HG02759 (cell line): ENCODE data around the gene NHERF1.

Experiments used
- ATAC-seq: cut with Tn5 transposase; IDR thresholded peaks from one replicate; pipeline ENCODE4 v1.9.1; 2021; ENCODE audit warnings: mild to moderate bottlenecking, moderate library complexity; ENCODE audit not compliant: unreplicated experiment

NHERF1 gene

DNA sequence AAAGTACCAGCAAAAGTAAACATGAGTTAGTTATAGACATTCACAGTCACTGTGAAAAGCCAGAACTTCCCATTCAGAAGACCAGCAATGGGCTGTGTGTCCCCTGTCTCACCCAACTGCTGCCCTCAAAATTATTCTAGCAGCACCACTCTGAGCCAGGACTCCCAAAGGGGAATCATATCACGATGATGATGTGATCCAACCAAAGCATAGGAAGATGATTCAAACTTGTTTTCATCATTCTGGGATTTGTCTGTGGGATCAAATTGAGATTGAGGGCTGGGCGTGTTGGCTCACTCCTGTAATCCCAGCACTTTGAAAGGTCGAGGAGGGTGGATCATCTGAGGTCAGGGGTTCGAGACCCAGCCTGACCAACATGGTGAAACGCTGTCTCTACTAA, 34.1 kb downstream of the NHERF1 start:
- no peak for ATAC-seq

DNA sequence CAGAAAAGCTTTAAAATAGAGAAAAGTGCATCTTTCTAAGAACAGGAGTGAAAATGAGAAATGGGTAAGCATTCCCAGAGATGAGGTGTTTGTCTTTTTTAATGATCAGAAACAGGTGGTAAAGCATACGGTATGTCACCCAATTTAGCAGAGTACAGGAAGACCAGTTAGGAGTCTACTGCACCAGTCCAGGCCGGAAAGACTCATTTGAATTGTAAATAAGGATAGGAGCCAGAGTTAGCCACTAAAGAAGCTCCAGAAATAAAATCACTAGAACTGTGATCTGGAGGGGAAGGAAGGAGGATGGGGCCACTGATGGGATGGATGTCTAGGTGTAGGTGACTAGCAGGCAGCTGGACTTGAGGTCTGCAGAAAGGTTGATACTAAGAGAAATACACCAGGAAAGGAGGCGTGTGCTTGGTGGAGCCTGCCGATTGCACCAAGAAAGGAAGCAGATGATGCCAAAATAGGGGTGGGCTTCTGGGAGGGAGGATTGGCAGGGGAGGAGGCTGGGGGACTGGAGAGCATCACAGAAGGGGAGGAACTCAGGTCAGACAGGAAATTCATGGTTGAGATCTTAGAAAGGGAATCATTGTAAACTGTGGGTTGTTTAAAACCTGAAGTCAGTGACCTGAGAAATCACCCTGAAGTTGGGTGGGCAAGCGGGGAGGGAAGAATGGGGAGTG, 35.8 kb downstream of the NHERF1 start:
- no peak for ATAC-seq

DNA sequence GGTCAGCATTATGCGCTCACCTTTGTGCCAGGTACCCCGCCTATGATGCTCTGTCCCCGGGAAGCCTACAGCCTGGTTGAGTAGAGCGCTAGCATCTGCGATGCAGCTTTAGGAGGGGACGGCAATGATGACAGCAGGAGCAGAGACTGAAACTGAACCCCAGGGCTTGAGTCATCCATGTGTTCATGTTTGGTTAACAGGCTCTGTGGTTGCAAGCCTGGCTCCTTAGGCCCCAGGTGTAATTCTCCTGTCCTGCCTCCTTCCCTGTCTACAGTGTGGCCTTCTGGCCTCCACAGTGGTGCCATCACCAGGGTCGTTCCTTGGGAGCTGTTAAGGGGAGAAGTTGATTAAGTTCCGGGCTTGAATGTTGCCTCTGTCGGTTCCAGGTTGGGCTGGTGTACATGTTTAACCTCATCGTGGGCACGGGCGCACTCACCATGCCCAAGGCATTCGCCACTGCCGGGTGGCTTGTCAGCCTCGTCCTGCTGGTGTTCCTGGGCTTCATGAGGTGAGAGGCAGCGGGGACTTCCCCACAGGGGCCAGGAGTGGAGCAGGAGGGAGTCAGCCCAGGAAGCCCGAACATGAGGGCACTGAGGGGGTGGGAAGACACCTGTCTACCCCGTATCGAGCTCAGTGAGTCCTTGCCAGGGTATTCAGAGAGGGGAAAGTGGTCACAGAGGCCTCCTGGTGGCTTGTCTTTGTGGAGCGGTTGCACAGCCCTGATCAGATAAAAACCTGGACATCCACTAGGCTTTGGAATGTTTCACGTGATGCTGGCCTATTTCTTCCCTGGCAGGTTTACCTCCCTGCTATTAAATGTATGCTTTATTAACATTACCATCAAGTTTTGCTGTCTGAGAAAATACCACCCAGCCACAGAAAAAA, 36.9 kb downstream of the NHERF1 start:
- no peak for ATAC-seq

DNA sequence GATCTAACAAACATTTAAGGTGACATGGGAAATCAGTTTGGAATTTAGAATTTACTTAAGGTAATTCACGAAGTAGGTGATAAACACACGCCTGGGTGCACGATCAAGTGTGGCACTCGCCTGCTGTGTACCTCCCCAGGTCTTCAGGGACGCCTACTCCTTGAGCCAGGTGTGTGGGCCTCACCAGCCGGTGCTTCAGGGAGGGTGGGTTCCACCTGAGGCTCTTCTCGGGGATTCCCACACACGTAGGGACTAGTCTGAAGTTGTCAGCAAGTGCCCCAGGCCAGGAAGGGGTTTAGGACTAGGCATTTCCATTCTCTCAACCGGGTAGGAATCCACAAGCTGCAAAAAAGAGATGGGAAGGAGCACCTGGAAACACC, 37.5 kb downstream of the NHERF1 start:
- no peak for ATAC-seq

DNA sequence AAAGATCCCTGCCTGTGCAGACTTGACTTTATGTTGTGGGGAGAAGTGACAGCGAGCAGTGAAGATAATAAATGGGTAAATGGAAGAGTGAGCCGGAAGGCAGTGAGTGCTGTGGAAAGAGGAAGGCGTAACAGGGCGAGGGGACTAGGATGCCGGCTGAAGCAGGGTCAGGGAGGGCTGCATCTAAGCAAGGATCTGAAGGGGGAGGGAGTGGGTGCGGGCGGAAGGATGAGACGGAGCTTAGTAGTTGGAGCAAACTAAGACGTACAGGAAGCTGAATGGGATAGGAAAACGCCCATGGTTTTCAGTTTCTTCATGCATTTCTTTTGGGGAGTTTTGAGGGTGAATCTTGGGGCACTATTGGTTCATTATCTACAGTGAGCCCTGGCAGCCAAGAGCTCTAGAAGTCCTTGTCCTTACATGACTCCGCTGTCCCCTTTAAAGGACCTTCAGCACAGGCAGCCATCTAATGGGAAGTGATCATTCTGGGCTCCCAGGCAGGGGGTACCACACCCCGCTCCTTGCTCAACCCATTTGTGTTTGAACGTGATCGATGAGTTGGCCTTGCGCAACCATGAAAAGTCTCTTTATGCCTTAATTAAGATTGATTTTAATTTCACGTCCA, 38.1 kb downstream of the NHERF1 start:
- no peak for ATAC-seq

DNA sequence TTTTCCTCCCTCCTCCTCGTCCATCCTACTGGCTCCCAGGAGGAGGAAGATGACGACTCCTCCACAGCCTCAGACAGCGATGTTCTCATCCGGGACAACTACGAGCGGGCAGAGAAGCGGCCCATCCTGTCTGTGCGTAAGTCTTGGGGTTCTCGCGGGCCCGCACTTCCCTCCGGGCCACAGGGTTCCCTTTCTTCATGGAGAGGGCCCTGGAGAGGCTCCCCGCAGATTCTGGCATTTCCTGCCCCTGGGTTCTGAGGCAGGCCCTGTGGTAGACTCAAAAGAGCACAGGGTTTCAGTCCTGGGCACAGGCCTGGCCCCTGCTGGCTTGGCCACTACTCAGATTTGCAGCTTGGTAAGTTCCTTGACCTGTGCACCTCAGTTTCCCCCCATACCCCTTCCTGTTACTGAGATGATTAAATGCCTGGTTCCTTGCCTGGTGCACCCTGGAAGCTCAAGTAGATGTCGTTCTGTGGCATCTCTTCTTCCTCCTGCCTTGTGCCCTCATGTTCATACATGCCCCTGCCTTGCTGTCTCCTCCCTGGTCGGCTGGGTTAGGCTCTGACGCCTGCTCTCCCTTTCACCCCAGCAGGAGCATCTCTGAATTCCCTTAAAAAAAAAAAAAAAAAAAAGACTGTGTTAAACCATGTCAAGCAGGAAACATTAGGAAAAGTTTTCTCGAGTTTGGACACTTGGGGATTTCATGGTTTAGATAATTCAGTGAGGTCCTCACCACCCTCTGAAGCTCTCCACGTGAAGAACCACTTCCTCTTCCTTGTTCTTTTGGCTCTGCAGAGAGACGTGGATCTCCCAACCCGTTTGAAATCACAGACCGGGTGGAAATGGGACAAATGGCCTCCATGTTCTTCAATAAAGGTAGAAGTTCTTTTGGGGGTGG, 42.0 kb downstream of the NHERF1 start:
- ATAC-seq: no peak

DNA sequence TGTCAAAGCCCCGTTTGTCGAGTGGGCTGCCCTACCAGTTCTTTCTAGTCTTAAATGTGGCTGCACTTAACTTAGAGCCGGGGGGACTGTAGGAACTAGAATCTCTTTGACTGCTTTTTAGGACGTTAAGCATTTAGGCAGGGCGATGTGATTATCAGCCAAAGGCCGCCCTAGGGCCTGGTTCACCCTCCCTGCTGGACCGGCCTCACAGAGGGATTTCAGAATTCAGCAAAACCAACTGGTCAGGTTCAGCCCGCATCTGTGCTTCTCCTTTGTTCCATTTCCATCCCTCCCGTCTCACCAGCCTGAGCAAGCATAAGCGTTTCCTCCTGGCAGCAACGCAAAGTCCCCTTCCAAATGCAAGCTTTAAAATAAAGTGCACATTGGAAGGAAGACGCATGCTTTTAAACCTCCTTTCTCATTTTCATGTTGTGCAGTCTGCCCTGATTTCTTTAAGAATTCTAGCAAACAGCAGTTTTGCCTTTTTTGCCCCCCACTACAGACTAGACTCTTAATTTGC, 44.2 kb downstream of the NHERF1 start:
- ATAC-seq: no peak

DNA sequence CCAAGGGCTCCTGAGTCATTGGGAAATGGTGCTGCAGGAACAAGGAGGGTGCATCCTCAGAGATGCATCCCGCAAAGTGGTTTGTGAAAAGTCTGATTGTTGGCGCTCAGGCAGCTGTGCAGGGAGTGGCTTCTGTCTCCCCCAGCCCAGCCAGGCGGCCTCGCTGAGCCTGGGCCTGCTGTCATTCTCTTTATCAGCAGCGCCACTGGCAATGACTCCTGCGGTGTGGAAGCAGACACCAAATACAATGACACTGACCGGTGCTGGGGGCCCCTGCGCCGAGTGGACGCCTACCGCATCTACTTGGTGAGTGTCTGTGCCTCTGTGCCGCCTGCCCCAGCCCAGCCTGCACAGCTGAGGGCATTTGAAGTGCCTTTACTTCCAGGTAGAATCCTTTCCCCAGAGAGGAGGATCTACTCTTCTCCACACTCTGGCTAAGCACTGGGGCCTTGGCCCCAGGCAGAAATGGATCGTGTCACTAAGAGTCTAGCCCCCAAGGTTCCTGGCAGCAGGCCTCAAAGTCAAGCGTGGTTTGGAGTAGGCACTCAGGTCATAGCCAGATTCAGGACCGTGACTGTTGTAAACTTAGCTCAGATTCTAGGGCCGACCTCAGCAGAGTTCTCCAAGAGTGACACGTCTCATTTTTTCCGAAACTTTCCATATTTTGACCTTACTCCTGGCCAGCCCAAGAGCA, 47.0 kb downstream of the NHERF1 start:
- no peak for ATAC-seq

DNA sequence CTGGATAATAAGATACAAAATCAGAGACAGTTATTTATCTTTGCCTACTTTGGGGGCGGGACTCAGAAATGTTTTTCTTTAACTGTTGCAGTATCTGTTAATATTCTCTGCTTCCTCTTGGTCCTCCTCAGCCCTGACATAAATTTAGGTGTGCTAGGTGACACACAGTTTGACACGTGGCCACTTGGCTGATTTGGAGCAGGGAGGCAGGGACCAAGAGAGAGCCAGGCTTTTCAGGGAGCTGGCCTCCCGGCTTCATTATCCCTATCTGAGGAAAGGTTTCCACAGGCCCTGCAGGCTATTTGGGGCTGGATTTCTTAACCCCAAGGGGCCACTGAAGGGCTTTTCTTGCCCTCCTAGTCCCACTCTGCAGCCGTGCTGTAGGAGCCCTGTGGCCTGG, 47.8 kb downstream of the NHERF1 start:
- ATAC-seq: no peak

DNA sequence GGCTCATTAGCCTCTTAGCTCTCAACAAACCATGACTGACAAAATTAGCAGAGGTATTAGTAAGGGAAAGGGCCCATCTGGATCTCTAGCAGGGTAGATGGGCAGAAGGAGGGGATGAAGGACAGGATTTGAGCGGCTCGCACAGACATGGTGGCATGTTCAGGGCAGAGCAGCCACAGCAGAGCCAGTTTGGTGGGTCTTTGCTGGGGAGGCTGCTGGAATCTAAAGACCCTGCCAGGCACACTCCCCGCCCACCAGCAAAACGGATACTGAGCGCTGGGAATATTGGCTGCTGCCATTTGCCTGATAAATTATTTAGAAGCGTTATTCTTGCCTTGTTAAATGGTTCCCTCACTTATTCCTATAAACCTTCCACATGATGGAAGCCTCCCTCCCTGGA, 48.4 kb downstream of the NHERF1 start:
- ATAC-seq: no peak

DNA sequence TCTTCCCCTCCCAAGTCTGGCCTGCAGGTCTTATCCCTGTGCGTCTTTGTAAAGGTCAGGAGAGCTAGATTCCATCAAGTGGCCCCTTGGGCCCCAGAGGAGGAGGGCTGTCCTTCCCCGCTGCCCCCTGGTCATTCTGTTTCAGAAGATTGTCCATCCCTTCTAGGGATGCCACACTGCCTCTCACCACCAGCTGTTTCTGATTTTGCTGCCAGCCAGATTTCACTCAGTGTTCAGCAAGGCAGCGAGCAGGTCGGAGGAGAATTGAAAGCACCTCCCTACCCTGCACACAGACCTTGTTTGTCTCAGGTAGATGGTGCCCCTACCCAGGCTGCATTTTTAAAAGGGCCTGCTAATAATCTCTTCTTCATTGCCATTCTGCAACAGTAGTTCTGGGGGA, 49.4 kb downstream of the NHERF1 start:
- no peak for ATAC-seq

DNA sequence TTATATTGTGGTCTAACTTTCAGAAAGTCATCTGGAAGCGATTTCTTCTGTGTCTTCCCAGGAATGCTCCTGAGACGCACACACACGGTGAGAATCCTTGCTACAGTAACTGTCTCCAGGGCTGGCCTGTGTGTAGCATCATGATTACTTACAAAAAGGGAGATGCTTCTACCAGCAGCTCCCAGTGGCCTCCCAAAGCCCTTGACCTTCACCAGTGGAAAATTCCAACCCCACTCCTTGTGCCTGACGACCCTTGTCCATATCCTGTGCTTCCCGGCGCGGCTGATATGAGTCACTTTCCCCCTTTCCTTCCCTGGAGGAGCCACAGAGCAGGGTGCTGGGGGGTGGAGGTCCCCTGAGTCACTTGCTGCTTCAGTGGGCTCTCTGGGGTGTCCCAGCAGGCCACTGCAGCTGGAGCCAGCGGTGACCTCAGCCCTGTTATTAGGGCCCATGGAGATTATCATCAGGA, 49.8 kb downstream of the NHERF1 start:
- ATAC-seq: no peak

DNA sequence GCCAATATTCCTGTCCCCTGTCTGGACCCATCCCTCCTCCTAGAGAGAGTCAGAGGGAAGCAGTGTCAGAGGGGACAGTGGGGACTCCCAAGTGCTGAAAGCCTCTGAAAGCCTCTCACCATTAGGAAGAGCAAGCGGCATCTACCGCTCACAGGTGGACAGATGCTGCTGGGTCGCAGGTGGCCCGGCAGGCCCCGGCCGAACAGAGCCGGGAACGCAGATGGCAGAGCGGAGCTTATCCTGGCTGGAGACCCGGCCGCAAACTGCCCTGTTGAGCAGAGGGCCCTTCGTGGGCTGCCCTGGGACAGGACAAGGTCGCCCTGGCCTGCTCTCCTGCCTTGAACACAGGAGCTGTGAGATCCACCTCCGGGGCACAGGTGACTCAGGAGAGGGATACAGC, 50.7 kb downstream of the NHERF1 start:
- no peak for ATAC-seq

DNA sequence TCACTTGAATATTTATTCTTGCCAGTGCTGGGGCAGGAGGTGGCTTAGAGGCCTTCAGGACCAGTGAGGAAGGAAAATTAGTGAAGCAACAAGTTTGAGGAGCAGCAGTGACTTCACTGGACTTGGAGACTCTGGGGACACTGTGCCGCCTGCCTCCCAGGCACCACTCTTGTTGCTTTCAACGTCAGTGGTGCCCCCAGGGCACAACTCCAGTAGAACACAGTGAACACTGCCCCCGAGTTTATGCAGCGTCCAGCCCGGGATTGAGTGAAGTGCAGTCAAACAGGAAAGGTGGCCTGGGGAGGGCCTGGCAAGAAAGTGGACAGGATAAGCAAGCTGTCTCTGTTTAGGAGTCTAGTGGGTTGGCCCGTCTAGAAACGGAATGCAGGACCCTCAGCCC, 52.1 kb downstream of the NHERF1 start:
- ATAC-seq: no peak

DNA sequence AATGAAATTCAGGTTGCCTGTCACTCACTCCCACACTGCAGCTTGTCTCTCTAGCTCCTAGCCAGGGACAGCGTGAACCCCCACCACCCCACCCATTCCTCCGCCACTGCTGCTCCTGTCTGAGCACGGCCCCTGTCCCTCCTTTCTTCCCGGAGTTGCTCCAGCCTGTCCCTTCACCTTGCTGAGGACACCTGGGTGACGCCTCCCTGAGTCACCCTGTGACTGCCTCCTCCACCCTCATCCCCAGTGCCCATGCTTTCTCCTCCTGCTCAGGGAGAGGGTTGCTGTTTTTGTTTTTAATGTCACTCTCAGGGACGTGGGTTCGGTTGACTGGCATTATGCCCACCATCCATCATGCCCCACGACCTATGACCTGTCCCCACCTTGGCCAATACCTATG, 53.5 kb downstream of the NHERF1 start:
- no peak for ATAC-seq

DNA sequence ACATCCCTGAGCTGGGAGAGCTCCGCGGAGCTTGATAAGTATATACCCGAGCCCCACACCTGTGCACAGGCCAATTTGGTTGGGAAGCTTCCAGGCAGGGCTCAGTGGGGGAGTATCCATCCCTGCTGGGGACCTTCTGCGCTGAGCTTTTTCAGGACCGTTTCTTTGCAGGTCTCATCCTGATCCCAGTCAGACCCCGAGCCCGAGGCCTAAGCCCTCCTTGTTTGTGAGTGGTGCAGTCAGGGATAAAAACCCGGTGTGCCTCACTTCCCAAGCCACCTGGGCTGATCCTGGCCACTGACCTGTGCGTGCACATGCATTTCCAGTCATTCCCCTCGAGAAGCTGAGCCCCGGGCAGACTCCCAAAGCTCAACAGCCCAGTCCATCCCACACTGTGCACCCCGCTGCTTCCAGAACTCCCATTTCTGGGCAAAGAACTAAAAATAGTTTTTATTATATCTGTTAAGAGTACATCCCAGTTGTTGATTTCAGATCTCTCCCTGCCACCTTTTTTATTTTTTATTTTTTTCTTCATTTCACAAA, 55.0 kb downstream of the NHERF1 start:
- no peak for ATAC-seq

DNA sequence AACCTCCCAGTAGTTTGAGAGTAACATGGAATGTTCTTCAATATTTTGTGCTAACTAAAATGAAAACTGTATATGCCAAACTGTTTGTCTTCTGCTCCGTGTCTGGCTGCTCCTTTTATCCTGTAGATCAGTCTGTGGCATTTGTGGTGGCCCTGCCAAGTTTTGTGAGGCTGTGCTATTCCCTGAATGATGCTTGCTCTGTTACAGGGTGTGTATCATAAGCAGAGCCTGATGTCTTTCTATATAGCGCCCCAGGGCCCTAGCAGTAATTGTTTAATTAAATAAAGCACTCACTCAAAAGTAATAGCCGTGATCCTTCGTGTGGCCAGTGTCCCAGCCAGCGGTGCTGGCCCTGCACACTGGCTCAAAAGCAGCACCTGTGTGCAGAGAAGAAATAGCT, 55.5 kb downstream of the NHERF1 start:
- ATAC-seq: no peak

DNA sequence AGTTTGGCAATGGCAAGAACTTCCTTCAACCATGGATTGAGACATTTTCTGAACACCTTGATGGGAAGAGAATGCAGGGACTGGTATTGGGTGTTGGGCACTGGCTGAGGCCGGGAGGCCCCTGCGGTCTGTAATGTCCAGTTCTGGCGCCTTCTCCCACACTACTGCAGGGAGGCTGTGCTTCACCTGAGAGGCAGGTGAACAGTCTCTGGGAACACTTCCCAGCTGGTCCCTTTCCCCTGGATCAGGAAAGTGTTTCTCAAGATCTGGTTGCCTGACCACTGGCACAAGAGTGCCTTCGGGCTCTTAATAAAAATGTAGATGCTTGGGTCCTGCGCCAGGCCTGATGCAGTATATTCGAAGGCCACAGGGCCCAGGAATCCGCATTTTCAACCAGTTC, 56.3 kb downstream of the NHERF1 start:
- ATAC-seq: no peak

DNA sequence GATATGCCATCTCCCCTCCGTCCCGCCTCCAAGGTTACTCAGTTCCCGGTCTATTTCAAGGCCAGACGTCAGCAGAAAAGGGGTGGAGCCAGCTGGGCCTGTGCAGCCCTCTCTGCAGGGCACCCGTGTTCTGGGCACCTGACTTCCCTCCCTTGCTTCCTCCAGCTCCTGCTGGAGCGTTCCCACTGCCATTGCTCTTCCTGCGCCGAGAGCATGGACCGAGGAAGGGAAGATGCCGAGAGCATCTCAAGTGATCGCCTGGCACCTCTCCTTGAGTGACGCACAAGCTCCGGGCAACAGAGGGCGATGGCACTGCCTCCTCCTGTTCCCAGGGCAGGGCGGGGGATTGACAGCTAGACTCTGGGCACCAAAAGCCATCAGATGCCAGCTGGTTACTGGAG, 57.2 kb downstream of the NHERF1 start:
- ATAC-seq: no peak

DNA sequence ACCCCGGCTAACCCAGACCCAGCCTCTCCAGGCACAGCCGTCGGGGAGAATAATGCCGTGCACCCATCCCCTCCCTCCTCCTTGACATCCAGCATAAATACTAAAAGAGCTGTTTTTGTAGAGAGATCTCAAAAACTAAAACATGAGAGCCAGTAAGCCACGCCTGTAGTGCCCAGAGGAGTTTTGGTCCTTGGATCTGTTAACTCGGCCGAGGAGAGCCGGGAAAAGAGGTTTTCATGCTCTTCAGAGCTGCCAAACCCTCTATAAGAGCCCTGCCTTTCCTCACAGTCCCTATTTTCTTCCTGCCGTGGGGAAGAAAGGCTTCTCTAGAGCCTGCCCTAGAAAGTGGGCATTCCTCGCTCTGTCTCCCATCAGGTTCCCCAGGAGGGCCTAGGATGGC, 57.9 kb downstream of the NHERF1 start:
- ATAC-seq: no peak
